HepG2 (cell line): Measurements from ENCODE around the gene ATP8B4.

ENCODE experiments used
- EZH2 ChIP-seq: conservative IDR thresholded peaks from 2 replicates; pipeline ENCODE4 v1.6.1; 2012; ENCODE audit warnings: mild to moderate bottlenecking, low read depth, low read length, moderate library complexity
- FOXK2 ChIP-seq: fragments of 450-650 bp; IDR thresholded peaks from 2 replicates; pipeline ENCODE4 v1.6.1; 2016
- KLF11 ChIP-seq: IDR thresholded peaks from 2 replicates; pipeline ENCODE4 v1.6.1; 2016; ENCODE audit warnings: missing compliant biosample characterization
- SIN3B ChIP-seq: fragments of 150-350 bp; IDR thresholded peaks from 2 replicates; pipeline ENCODE4 v1.6.1; 2014; ENCODE audit warnings: low read length
- TMF1 ChIP-seq: sonication (generic); formaldehyde crosslinking; IDR thresholded peaks from 2 replicates; pipeline ENCODE4 v1.8.1; 2022; ENCODE audit warnings: low read depth, missing genetic modification reagents

GRCh38 chr15:49902685-49903501, 216.1 kb downstream of the ATP8B4 start:
- TF ChIP-seq SIN3B (no peak), FOXK2 (no peak), KLF11 (CRISPR knock-in tag) (no peak), EZH2 (no peak), TMF1 (no peak)
